Stimulated activated CD8-positive, alpha-beta memory T cell treated with anti-CD3 and anti-CD28 coated beads, Interleukin-12 subunit alpha, Interleukin-12 subunit beta, amount 100 ng/mL, for 4 hours (primary cell): ENCODE results near the gene VAMP8.
"Not testable (repeated sequence)": the region's sequence is repeated elsewhere in the genome, so short reads cannot be mapped to it uniquely, and the experiment has no call there.

Experiments used
- DNase-seq: peaks from one replicate; pipeline ENCODE4 v3.0.0-alpha.2; 2020; ENCODE audit warnings: low read depth

VAMP8 gene

DNA sequence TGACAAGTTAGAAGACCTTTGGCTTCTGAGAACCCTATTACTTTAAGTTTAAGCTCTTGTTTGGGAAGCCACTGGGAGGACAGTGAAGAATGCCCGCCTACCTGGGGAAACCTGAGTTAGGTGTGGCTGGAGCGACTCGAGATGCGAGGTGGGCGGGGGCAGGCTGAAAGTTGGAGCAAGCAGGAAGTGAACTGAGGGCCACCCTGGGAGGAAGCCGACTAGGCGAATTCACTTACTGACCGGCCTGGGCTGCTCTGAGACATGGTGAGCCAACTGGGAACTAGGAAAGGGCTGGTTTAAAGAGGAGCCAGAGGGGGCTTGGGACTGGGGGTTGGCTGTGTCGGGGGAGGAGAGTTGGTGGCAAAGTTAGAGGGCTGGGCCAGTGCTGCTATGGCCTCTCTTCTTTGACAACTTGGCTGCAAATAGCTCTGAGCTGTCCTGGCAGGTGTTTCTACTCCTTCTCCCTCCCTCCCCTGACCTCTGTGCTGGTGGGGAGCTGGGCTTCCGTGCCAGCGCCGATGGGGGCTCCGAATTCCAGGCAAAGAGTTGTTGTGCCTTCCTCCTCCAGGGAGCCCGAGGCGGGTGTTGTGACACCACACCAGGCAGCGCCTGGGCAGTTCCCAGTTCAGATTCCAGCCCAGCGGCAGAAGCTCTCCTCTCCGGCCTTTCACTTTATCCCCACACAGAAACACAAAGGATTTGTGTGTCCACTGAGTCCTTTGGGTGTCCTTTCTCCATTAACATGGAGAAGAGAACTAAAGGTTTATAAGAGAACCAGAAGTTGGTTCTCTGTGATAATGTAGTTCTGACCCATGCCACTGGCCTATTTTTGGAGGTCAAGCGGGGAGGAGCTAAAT lies at the start of gene VAMP8:
TSS of gene VAMP8 (plus strand) at position 201 of the 857 bp plus-strand sequence. CDS start at position 262, 61 bp downstream.
- peak; percentile 41 for DNase-seq

DNA sequence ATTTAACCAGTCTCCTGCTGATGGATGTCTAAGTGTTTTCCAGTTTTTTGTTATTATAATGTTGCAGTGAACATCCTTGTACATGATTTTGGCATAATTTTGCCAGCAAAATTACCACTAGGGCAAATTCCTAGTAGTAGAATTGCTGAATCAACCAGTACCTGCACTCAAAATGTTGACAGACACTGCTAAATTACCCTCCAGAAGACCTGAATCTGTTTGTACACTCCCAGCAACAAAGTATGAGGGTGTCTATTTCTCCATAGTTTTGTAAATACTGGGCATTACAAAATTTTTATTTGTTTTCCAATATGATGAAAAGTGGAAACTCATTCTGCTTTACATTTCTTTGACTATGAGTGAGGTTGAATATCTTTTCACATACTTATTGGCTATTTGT lies 49.6 kb upstream of the VAMP8 start:
- no peak for DNase-seq

DNA sequence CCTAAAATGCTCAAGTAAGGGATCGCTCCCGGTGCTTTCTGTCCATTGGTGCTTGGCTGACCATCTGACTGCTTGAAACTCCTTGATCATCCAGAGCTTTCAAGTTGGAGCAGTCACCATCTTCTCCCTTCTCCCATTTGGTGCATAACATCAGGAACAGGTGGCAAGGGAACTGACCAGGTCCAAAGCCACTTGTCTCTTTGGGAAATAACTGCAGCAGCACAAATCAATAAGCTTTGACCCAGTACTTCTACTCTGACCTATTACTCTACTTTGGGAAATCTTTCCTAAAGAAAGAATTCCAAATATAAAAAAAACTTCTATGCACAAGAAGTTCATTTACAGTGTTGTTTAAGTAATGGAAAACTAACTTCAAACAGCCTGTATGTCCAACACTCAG lies 49.0 kb upstream of the VAMP8 start:
- DNase-seq, result no peak

GRCh38 chr2:85529809-85530208 lies 47.6 kb upstream of the VAMP8 start:
- DNase-seq, result no peak

DNA sequence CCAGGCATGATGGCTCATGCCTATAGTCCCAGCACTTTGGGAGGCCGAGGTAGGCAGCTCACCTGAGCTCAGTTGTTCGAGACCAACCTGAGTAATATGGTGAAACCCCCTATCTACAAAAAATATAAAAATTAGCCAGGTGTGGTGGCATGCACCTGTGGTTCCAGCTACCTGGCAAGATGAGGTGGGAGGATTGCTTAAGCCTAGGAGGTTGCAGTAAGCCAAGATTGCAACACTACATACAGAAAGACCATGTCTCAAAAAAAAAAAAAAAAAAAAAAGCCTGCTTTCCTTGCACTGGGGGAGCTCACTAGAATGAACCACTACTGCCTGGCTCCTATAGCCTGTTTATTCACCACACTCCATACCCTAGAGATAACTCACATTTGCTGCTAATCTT lies 45.8 kb upstream of the VAMP8 start:
- no peak for DNase-seq

GRCh38 chr2:85534099-85534498 lies 43.3 kb upstream of the VAMP8 start:
- no peak for DNase-seq

- DNase-seq, result no peak
These were observed 42.5 kb upstream of the VAMP8 start for GRCh38 chr2:85534881-85535280.

DNA sequence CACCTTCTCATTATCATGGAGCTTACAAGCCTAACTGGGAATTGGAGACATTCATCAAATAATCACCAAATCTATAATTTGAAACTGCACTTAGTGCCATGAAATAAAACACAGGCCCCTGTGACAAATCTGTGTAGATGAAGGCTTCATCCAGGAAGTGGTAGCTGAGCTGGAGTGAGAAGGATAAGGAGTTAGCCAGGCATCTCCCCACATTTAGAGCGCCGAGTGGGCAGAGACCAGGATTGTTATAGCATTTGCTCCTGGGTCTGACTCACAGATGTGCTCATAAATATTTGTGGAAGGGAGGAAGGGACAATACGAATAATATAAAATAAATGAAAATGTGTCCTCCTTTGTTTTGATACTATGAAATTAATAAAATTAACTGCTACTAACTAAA lies 40.9 kb upstream of the VAMP8 start:
- no peak for DNase-seq

DNA sequence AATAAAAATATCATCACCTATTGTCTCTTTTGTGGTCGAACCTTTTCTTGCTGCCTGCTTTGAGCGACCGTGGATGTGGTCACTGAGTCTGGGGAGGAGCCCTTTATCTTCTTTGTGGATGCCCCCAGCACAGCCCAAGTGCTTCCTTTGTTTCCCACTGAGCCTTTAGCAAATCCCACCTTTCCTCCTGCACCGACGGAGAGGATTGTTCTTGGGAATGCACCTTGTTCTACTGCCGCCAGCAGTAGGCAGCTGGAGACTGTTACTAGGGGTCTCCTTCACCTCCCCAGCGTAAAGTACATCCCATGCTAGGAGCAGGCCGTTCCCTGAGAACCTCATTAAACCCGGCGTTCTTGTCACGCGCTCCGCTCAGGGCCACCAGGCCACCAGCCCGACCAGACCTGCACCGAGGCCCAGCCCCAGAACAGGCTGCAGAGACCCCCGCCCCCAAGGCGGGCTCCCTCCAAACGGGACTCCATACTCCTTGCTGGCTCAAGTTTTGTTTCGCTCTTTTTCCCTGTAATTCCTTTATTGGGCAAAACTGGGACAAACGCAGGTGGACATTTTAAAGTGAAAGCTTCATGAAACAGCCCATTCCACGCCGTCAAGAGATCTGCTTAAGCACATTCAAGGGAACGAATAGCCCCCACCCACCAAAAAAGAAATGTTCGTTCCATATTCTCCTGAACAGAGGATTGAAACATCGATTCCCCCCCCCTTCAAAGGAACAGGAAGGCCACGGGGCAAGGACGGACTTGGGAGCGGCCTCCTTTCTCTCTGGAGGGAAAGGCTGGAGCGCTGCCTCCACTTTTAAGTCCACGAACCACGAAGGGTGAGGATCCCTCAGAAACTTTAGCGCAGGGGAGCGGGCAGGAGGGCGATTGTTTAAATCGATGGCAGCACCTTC lies 39.5 kb upstream of the VAMP8 start:
- DNase-seq, result peak; percentile 10

DNA sequence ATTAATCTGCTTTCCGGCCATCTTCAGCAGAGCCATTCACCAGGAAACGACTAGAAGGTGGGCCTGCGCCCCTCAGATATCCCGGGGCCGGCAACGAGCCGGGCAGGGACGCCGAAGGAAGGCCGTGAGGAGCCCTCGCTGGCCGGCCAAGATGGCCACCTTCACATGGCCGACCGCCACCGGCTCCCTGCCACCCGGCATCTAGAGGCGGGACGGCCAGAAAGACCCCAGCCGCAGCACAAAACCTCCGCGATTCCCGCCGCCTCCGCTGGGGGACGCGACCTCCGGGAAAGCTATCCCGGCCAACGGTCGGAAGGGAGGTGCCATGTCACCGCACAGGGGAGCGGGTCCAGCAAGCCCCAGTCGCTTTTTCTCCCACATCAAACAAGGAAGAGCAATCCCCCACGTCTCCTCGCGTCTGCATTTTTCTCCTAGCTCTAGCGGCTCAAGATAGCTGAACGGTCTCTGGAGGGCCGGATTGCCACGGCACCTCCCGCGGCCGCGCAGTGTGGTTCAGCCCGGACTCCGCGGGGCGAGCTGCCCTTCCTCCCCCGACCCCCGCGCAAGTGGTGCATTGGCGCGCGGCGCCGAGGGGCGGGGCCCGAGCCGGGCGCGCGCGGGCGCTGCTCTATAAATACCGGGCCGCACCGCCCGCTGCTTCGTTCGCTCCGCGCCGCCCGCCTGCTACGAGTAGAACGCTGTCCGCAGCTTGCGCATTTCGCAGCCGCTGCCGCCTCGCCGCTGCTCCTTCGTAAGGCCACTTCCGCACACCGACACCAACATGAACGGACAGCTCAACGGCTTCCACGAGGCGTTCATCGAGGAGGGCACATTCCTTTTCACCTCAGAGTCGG lies 38.7 kb upstream of the VAMP8 start, which contains the start of gene MAT2A:
TSS of gene MAT2A (plus strand) at position 662 of the 854 bp plus-strand sequence. CDS start at position 782, 120 bp downstream.
- DNase-seq, result peak; percentile 87

DNA sequence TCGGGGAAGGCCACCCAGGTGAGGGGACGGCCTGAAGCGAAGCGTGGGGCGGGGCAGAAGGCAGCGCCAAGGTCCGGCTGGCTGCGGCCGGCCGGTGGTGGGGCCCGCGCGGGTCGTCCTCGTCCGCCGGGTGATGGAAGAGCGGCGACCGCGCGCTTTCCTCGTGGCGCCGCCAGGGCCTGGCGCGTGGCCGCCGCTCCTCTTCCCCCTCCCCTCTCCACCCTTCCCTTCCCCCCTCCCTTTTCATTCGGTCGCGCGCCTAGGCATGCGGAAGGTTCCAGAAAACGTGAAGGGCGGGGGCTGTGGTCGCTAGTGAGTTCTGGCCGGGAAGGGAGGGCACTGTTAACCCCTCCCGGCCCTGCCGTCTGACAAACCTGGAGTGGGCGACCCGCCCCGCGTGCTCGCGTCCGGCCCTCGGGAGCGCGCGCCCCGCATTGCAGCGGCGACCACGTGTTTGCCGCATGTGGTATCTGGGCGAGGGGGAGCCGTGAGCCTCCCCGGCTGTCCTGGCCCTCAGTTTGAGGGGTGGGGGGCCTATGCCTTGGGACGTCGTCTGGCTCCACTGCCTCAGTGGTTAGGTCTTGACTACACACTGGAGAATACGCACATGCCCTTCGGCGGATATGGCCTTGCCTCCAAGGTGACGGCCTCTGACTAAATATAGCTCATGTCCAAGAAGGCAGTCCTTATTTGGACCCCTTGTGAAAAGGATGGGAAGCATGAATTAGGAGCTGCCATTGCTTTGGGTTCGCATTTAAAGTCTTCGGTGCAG lies 37.8 kb upstream of the VAMP8 start:
- peak; percentile 76 for DNase-seq

DNA sequence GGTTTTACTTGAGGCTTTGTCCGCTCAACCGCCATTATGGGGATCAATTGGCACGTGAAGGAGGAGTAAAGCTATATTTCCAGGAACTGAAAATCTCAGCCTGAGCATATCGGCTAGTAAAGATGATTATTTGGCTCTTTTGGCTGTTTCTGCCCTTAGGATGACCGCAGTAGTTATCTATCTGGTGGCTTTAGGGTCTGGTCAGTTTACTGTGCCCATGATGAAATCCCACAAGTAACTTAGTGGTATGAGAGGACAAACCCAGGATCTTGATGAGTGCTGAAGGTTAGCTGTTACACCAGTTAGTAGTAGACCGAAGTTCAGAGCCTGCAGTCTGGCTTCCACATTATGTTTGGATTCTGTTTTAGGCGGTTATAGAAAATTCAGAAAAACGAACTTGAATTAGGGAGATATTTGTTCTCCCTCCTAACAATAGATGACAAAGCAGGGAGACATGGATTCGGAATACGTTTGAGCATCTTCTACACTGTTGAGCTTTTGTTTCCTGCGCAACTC lies 37.2 kb upstream of the VAMP8 start:
- no peak for DNase-seq

- DNase-seq, result no peak
These were observed 36.1 kb upstream of the VAMP8 start for GRCh38 chr2:85541262-85541661.

DNA sequence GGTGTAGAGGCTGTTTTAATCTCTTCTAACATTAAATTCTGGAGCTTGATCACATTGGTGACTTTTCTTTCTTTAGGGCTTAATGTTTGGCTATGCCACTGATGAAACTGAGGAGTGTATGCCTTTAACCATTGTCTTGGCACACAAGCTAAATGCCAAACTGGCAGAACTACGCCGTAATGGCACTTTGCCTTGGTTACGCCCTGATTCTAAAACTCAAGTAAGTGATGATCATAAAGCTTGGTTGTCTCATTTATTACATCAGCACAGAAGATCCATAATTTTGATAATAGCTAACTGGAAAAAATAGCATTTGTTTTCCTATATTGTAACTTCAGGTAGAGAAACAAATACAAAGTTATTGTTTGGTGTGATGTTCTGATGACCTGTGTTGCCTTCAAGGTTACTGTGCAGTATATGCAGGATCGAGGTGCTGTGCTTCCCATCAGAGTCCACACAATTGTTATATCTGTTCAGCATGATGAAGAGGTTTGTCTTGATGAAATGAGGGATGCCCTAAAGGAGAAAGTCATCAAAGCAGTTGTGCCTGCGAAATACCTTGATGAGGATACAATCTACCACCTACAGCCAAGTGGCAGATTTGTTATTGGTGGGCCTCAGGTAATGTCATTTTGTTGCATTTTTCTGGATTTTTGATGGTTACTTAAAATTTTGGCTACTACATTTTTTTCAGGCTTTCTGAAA lies 35.5 kb upstream of the VAMP8 start:
- DNase-seq, result no peak

GRCh38 chr2:85542777-85543176 lies 34.6 kb upstream of the VAMP8 start:
- DNase-seq, result no peak

DNA sequence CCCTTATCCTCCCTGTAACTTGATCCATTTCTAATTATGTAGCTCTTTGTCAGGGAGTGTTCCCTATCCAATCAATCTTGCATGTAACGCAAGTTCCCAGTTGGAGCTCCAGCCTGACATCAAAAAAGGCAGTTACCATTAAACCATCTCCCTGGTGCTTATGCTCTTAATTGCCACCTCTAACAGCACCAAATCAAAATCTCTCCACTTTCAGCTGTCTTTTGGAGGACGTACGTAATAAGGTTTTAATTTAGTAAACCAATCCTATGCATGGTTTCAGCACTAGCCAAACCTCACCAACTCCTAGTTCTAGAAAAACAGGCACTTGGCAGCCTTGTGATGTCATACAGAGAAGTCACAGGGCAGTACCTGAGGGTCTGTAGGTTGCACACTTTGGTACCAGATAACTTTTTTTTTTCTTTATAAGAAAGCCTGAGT lies 33.1 kb upstream of the VAMP8 start:
- not testable (repeated sequence) for DNase-seq

DNA sequence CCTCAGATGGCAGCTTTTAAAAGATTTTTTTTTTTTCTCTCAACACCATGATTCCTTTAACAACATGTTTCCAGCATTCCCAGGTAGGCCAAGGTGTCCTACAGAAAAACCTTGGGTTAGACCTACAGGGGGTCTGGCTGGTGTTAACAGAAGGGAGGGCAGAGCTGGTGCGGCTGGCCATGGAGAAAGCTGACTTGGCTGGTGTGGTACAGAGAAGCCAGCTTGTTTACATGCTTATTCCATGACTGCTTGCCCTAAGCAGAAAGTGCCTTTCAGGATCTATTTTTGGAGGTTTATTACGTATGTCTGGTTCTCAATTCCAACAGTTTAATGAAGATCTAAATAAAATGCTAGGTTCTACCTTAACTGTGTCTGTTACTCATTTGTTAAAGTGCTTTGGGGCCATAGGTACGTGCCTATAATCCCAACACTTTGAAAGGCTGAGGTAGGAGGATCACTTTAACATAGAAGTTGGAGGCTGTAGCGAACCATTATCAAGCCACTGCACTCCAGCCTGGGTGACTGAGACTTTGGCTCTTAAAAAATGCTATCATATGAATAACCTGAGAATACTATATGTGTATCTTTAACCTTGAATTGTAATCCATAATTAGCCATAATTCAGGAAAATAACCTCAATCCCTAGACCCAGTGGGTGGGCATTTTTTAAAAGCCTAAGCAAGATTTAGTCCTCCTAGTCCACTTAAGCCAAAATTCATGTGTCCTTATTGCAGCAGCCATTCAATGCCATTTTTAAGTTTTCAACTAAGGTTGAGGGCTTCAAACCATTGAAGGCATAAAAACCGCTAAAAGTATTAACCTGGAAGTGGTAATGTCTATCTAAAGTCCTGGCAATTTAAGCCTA lies 32.2 kb upstream of the VAMP8 start:
- not testable (repeated sequence) for DNase-seq

- DNase-seq, result no peak
These were observed 31.6 kb upstream of the VAMP8 start for GRCh38 chr2:85545780-85546240.
